Measurements from ENCODE around the gene P2RX1.

DNA sequence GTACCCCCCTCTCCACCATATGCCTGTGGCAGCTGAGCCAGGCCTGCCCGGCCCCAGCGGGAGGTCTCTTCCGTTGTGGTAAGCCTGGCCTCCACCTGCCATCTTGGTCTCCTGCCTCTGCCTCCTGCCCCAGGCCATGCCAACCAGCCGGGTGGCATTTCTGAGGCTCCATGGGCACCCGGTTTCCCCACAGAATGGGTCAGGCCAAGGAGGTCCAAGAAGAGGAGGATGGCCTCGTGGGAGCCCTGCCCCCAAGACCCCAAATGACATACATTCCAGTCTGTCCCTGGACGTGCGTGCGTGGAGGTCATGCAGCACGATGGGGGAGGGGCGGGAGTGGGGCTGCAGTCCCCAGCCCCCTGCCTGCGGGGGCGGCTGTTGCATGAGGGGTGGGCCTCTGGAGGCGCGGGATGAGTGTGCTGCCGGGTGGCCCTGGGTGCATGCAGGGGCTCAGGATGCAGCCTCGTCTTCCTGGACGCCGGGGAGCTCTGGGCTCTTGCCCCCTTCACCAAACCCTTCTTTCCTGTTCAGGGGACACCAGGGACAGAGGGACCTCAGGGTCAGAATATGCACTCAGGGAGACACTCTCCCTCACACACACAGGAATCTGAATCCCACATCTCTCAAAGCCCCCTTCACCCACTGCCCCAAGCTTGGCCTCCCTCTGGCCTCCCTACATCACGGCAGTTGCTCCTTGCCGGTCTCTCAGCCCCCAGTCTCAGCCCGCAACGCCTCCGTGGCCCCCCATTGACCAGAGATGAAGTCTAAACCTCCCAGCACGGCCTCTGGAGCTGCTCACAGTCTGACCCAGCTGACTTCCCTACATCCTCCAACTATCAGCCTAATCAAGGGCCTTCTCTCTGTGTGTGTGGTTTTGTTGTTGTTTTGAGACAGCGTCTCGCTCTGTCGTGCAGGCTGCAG is 54.2 kb downstream of the P2RX1 start:
- TF ChIP-seq ZNF384 (IDR thresholded peaks at IDR 0.05) (no peak), SP1 (IDR thresholded peaks at IDR 0.05) (no peak), SUZ12 (IDR thresholded peaks at IDR 0.05) (no peak), NFRKB (IDR thresholded peaks at IDR 0.05) (no peak), LEF1 (IDR thresholded peaks at IDR 0.05; ENCODE audit: borderline replicate concordance) (no peak), FOXK2 (IDR thresholded peaks at IDR 0.05) (no peak), FOXM1 (IDR thresholded peaks at IDR 0.05; ENCODE audit: borderline replicate concordance) (no peak), ELF4 (IDR thresholded peaks at IDR 0.05) (no peak), ARNT (IDR thresholded peaks at IDR 0.05) (no peak)
- TF ChIP-seq, protein P1, sequence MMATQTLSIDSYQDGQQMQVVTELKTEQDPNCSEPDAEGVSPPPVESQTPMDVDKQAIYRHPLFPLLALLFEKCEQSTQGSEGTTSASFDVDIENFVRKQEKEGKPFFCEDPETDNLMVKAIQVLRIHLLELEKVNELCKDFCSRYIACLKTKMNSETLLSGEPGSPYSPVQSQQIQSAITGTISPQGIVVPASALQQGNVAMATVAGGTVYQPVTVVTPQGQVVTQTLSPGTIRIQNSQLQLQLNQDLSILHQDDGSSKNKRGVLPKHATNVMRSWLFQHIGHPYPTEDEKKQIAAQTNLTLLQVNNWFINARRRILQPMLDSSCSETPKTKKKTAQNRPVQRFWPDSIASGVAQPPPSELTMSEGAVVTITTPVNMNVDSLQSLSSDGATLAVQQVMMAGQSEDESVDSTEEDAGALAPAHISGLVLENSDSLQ (IDR thresholded peaks at IDR 0.05): no peak

Data from HEK293T (cell line).